NT2/D1 (cell line): ENCODE measurements around the gene SLC25A39.

ENCODE experiments used
- YY1 ChIP-seq: IDR thresholded peaks from 2 replicates; pipeline ENCODE4 v1.6.1; 2011; ENCODE audit not compliant: insufficient read length, insufficient read depth
- ZNF274 ChIP-seq: IDR thresholded peaks from 2 replicates; pipeline ENCODE4 v1.6.1; 2011; ENCODE audit warnings: mild to moderate bottlenecking, low read depth, low read length

- TF ChIP-seq YY1: no peak
- TF ChIP-seq ZNF274: no peak
These were observed 16.3 kb downstream of the SLC25A39 start, which contains the start of gene RUNDC3A for GRCh38 chr17:44308320-44308818.
